ENCODE measurements around the gene EXOC4.

EXOC4 gene

GRCh38 chr7:134009314-134010110 is 756.6 kb downstream of the EXOC4 start:
- no peak overlapping the region for H3K4me3 ChIP-seq (ENCODE audit: low read depth, low read length)

GRCh38 chr7:134013249-134013648 is 760.4 kb downstream of the EXOC4 start:
- no peak overlapping the region for H3K4me3 ChIP-seq (ENCODE audit: low read depth, low read length)

- no peak overlapping the region for H3K4me3 ChIP-seq (ENCODE audit: low read depth, low read length)
Measured at GRCh38 chr7:134014935-134015334, 762.1 kb downstream of the EXOC4 start.

- H3K4me3 ChIP-seq (ENCODE audit: low read depth, low read length): no peak overlapping the region
Measured at GRCh38 chr7:134016223-134016941, 763.5 kb downstream of the EXOC4 start.

- no peak overlapping the region for H3K4me3 ChIP-seq (ENCODE audit: low read depth, low read length)
Measured at GRCh38 chr7:134016942-134017303, 764.0 kb downstream of the EXOC4 start.

- H3K4me3 ChIP-seq (ENCODE audit: low read depth, low read length): no peak overlapping the region
Measured at GRCh38 chr7:134018306-134018705, 765.4 kb downstream of the EXOC4 start.

- H3K4me3 ChIP-seq (ENCODE audit: low read depth, low read length): no peak overlapping the region
Measured at GRCh38 chr7:134019251-134019650, 766.4 kb downstream of the EXOC4 start.

GRCh38 chr7:134021836-134022235 is 769.0 kb downstream of the EXOC4 start:
- H3K4me3 ChIP-seq (ENCODE audit: low read depth, low read length): no peak overlapping the region

GRCh38 chr7:134022286-134022911 is 769.5 kb downstream of the EXOC4 start:
- no peak overlapping the region for H3K4me3 ChIP-seq (ENCODE audit: low read depth, low read length)

GRCh38 chr7:134024739-134025138 is 771.9 kb downstream of the EXOC4 start:
- H3K4me3 ChIP-seq (ENCODE audit: low read depth, low read length): no peak overlapping the region

- H3K4me3 ChIP-seq (ENCODE audit: low read depth, low read length): no peak overlapping the region
Measured at GRCh38 chr7:134028853-134029252, 776.0 kb downstream of the EXOC4 start.

GRCh38 chr7:134029743-134030142 is 776.9 kb downstream of the EXOC4 start:
- no peak overlapping the region for H3K4me3 ChIP-seq (ENCODE audit: low read depth, low read length)

- no peak overlapping the region for H3K4me3 ChIP-seq (ENCODE audit: low read depth, low read length)
Measured at GRCh38 chr7:134030460-134030865, 777.6 kb downstream of the EXOC4 start.

- H3K4me3 ChIP-seq (ENCODE audit: low read depth, low read length): no peak overlapping the region
Measured at GRCh38 chr7:134031835-134032617, 779.1 kb downstream of the EXOC4 start.

- no peak overlapping the region for H3K4me3 ChIP-seq (ENCODE audit: low read depth, low read length)
Measured at GRCh38 chr7:134034652-134035051, 781.8 kb downstream of the EXOC4 start.

GRCh38 chr7:134037991-134038390 is 785.1 kb downstream of the EXOC4 start:
- no peak overlapping the region for H3K4me3 ChIP-seq (ENCODE audit: low read depth, low read length)

- no peak overlapping the region for H3K4me3 ChIP-seq (ENCODE audit: low read depth, low read length)
Measured at GRCh38 chr7:134040988-134041387, 788.1 kb downstream of the EXOC4 start.

GRCh38 chr7:134041477-134041876 is 788.6 kb downstream of the EXOC4 start:
- H3K4me3 ChIP-seq (ENCODE audit: low read depth, low read length): no peak overlapping the region

GRCh38 chr7:134042307-134042706 is 789.4 kb downstream of the EXOC4 start:
- no peak overlapping the region for H3K4me3 ChIP-seq (ENCODE audit: low read depth, low read length)

GRCh38 chr7:134044682-134045081 is 791.8 kb downstream of the EXOC4 start:
- no peak overlapping the region for H3K4me3 ChIP-seq (ENCODE audit: low read depth, low read length)

GRCh38 chr7:134045716-134046115 is 792.8 kb downstream of the EXOC4 start:
- H3K4me3 ChIP-seq (ENCODE audit: low read depth, low read length): no peak overlapping the region

Measured in iPS-11a (cell line).